Karpas-422 (cell line): ENCODE results near the gene GAS2. TPM values are rescaled to one million over a fixed set of nuclear protein-coding genes. Genes with fewer than 3 reads are reported as not detected.

ENCODE experiments used
- DNase-seq: peaks from one replicate; pipeline ENCODE4 v3.0.0-alpha.2; 2015
- H2AFZ ChIP-seq: fragments of 200-600 bp; sonication (generic); 2 replicates; pipeline ENCODE4 v1.6.1; 2014; ENCODE audit warnings: antibody characterized with exemption, low read length, mixed read lengths
- H3K27ac ChIP-seq: fragments of 200-600 bp; sonication (generic); 2 replicates; pipeline ENCODE4 v1.5.1; 2014; ENCODE audit warnings: mild to moderate bottlenecking, low read length, moderate library complexity
- H3K27me3 ChIP-seq: fragments of 200-600 bp; sonication (generic); 2 replicates; pipeline ENCODE4 v1.6.1; 2014; ENCODE audit warnings: low read length, mixed read lengths
- H3K36me3 ChIP-seq: fragments of 200-600 bp; sonication (generic); 2 replicates; pipeline ENCODE4 v1.6.1; 2014; ENCODE audit warnings: low read length, mixed read lengths; ENCODE audit not compliant: insufficient read depth
- H3K4me1 ChIP-seq: fragments of 200-600 bp; sonication (generic); 2 replicates; pipeline ENCODE4 v1.6.1; 2014; ENCODE audit warnings: mild to moderate bottlenecking, low read length, mixed read lengths
- H3K4me2 ChIP-seq: fragments of 200-600 bp; sonication (generic); 2 replicates; pipeline ENCODE4 v1.6.1; 2014; ENCODE audit warnings: low read length, low read depth, mild to moderate bottlenecking; ENCODE audit not compliant: poor library complexity, severe bottlenecking
- H3K4me3 ChIP-seq: fragments of 200-600 bp; sonication (generic); 2 replicates; pipeline ENCODE4 v1.5.1; 2014; ENCODE audit warnings: mild to moderate bottlenecking, antibody characterized with exemption, low read length, mixed read lengths
- H3K79me2 ChIP-seq: fragments of 200-600 bp; sonication (generic); 2 replicates; pipeline ENCODE4 v1.6.1; 2014; ENCODE audit warnings: mild to moderate bottlenecking, low read length, mixed read lengths
- H3K9ac ChIP-seq: fragments of 200-600 bp; sonication (generic); 2 replicates; pipeline ENCODE4 v1.6.0; 2014; ENCODE audit warnings: low read length
- H3K9me2 ChIP-seq: fragments of 200-600 bp; sonication (generic), shearing (Covaris generic); replicated peaks from 2 replicates; pipeline ENCODE4 v1.6.0; 2014; ENCODE audit warnings: mild to moderate bottlenecking, low read length, moderate library complexity; ENCODE audit not compliant: insufficient read depth
- H3K9me3 ChIP-seq: fragments of 300-700, 200-600 bp; sonication (generic); 2 replicates; pipeline ENCODE4 v1.6.1; 2014; ENCODE audit warnings: low read length, mixed read lengths
- H4K20me1 ChIP-seq: fragments of 200-600 bp; sonication (generic); 2 replicates; pipeline ENCODE4 v1.6.1; 2014; ENCODE audit warnings: mild to moderate bottlenecking, antibody characterized with exemption, low read length, low read depth; ENCODE audit not compliant: insufficient read depth
- total RNA-seq: library from RNA; depleted of rRNA; stranded (reverse); fragments of >200 nt; shearing (Covaris generic); gene quantifications from 2 replicates; pipeline ENCODE4 v1.2.3, GENCODE V29; 2014; ENCODE audit warnings: low replicate concordance

GAS2 gene
- total RNA-seq, 1 experiment from 2014 or later = 0.86 TPM

- H3K9me2 ChIP-seq = no peaks in the 10 kb centered on the region
- no peaks in the 10 kb centered on the region for H4K20me1 ChIP-seq
- H2AFZ ChIP-seq = no peak overlapping the region
- H3K9ac ChIP-seq = no peak overlapping the region
- no peak overlapping the region for H3K27ac ChIP-seq
- no peaks in the 10 kb centered on the region for H3K79me2 ChIP-seq
- no peak overlapping the region for H3K4me3 ChIP-seq
- no peaks in the 10 kb centered on the region for H3K4me1 ChIP-seq
- no peak overlapping the region for H3K4me2 ChIP-seq
- H3K36me3 ChIP-seq = no peaks in the 10 kb centered on the region
- 0 out of 2 replicates have a peak, but pooled peaks cover 3% of the 10 kb centered on the region for H3K27me3 ChIP-seq
- DNase-seq = no peak
- H3K9me3 ChIP-seq = no peaks in the 10 kb centered on the region
These were observed 36.6 kb downstream of the GAS2 start for GRCh38 chr11:22703040-22703439.

GRCh38 chr11:22703591-22703990 is 37.2 kb downstream of the GAS2 start:
- Histone ChIP-seq H3K9me3 (no peaks in the 10 kb centered on the region), H3K4me1 (no peaks in the 10 kb centered on the region), H3K9ac (no peak overlapping the region), H3K27ac (no peak overlapping the region), H3K4me3 (no peak overlapping the region), H3K4me2 (no peak overlapping the region), H4K20me1 (no peaks in the 10 kb centered on the region), H3K27me3 (0 out of 2 replicates have a peak, but pooled peaks cover 3% of the 10 kb centered on the region), H2AFZ (no peak overlapping the region), H3K79me2 (no peaks in the 10 kb centered on the region), H3K36me3 (no peaks in the 10 kb centered on the region), H3K9me2 (no peaks in the 10 kb centered on the region)
- DNase-seq = no peak

- Histone ChIP-seq H3K4me1 (no peaks in the 10 kb centered on the region), H3K27ac (no peak overlapping the region), H3K27me3 (no peaks in the 10 kb centered on the region), H3K9me3 (no peaks in the 10 kb centered on the region), H2AFZ (no peak overlapping the region), H3K4me2 (no peak overlapping the region), H3K9me2 (no peaks in the 10 kb centered on the region), H3K4me3 (no peak overlapping the region), H3K79me2 (no peaks in the 10 kb centered on the region), H4K20me1 (no peaks in the 10 kb centered on the region), H3K9ac (no peak overlapping the region), H3K36me3 (no peaks in the 10 kb centered on the region)
- no peak for DNase-seq
These were observed 40.9 kb downstream of the GAS2 start for GRCh38 chr11:22707119-22707899.

- no peak overlapping the region for H3K4me2 ChIP-seq
These were observed 44.8 kb downstream of the GAS2 start for GRCh38 chr11:22711071-22711770.

GRCh38 chr11:22711880-22712279 is 45.5 kb downstream of the GAS2 start:
- Histone ChIP-seq H3K9me2 (0 out of 2 replicates have a peak, but pooled peaks cover 3% of the 10 kb centered on the region), H3K79me2 (no peaks in the 10 kb centered on the region), H3K4me1 (no peaks in the 10 kb centered on the region), H4K20me1 (no peaks in the 10 kb centered on the region), H3K4me2 (no peak overlapping the region), H3K9me3 (no peaks in the 10 kb centered on the region), H3K9ac (no peak overlapping the region), H3K4me3 (no peak overlapping the region), H3K27ac (no peak overlapping the region), H3K36me3 (no peaks in the 10 kb centered on the region), H2AFZ (no peak overlapping the region), H3K27me3 (no peaks in the 10 kb centered on the region)
- no peak for DNase-seq

More at GRCh38 chr11:22711071-22711770, 44.8 kb downstream of the GAS2 start:
- Histone ChIP-seq H4K20me1 (no peaks in the 10 kb centered on the region), H3K27me3 (no peaks in the 10 kb centered on the region), H2AFZ (no peak overlapping the region), H3K79me2 (no peaks in the 10 kb centered on the region), H3K9me3 (no peaks in the 10 kb centered on the region), H3K4me1 (no peaks in the 10 kb centered on the region), H3K9me2 (0 out of 2 replicates have a peak, but pooled peaks cover 3% of the 10 kb centered on the region), H3K36me3 (no peaks in the 10 kb centered on the region), H3K27ac (no peak overlapping the region), H3K9ac (no peak overlapping the region), H3K4me3 (no peak overlapping the region)
- DNase-seq = no peak

- H3K9me2 ChIP-seq = 0 out of 2 replicates have a peak, but pooled peaks cover 3% of the 10 kb centered on the region
- H3K27me3 ChIP-seq = no peaks in the 10 kb centered on the region
- no peak overlapping the region for H3K4me3 ChIP-seq
- H3K36me3 ChIP-seq = no peaks in the 10 kb centered on the region
- no peaks in the 10 kb centered on the region for H3K79me2 ChIP-seq
- H3K9ac ChIP-seq = no peak overlapping the region
- no peaks in the 10 kb centered on the region for H3K4me1 ChIP-seq
- H2AFZ ChIP-seq = no peak overlapping the region
- no peak for DNase-seq
- H3K4me2 ChIP-seq = no peak overlapping the region
- H3K27ac ChIP-seq = no peak overlapping the region
- no peaks in the 10 kb centered on the region for H3K9me3 ChIP-seq
- no peaks in the 10 kb centered on the region for H4K20me1 ChIP-seq
These were observed 46.9 kb downstream of the GAS2 start for GRCh38 chr11:22713336-22713735.

- Histone ChIP-seq H3K9me2 (0 out of 2 replicates have a peak, but pooled peaks cover 3% of the 10 kb centered on the region), H3K4me2 (no peak overlapping the region), H2AFZ (no peak overlapping the region), H3K27me3 (no peaks in the 10 kb centered on the region), H3K4me3 (no peak overlapping the region), H3K36me3 (no peaks in the 10 kb centered on the region), H4K20me1 (no peaks in the 10 kb centered on the region), H3K27ac (no peak overlapping the region), H3K79me2 (no peaks in the 10 kb centered on the region), H3K9me3 (no peaks in the 10 kb centered on the region), H3K4me1 (no peaks in the 10 kb centered on the region), H3K9ac (no peak overlapping the region)
- DNase-seq = no peak
These were observed 49.6 kb downstream of the GAS2 start for GRCh38 chr11:22715971-22716370.

- Histone ChIP-seq H3K4me3 (no peak overlapping the region), H3K9me3 (no peaks in the 10 kb centered on the region), H3K79me2 (no peaks in the 10 kb centered on the region), H4K20me1 (no peaks in the 10 kb centered on the region), H3K36me3 (no peaks in the 10 kb centered on the region), H2AFZ (no peak overlapping the region), H3K9ac (no peak overlapping the region), H3K27ac (no peak overlapping the region), H3K9me2 (no peaks in the 10 kb centered on the region), H3K4me1 (no peaks in the 10 kb centered on the region), H3K4me2 (no peak overlapping the region), H3K27me3 (no peaks in the 10 kb centered on the region; the same call in 1 of the 2 replicates)
- DNase-seq = no peak
These were observed 54.0 kb downstream of the GAS2 start for GRCh38 chr11:22720457-22720856.
